Astrocyte (in vitro differentiated cells and primary cell): ENCODE data around the gene LRRC74A. TPM values are rescaled to one million over a fixed set of nuclear protein-coding genes. Genes with fewer than 3 reads are reported as not detected.
"Not testable (repeated sequence)": the region's sequence is repeated elsewhere in the genome, so short reads cannot be mapped to it uniquely, and the experiment has no call there.

Experiments used
- DNase-seq: peaks from one replicate; pipeline ENCODE4 v3.0.0-alpha.2; 2010; ENCODE audit warnings: low read depth
- FAIRE-seq: peaks from 2 replicates; lab custom pipeline; 2011; peaks lifted over from hg19 to GRCh38; lab: Jason Lieb, UNC
- H2AFZ ChIP-seq: 2 replicates; pipeline ENCODE4 v1.6.0; 2012; ENCODE audit warnings: low read depth, low read length, inconsistent platforms
- H3K27ac ChIP-seq: 2 replicates; pipeline ENCODE4 v1.5.1; 2011; ENCODE audit warnings: low read depth, low read length, inconsistent platforms
- H3K27me3 ChIP-seq: 2 replicates; pipeline ENCODE4 v1.6.0; 2011; ENCODE audit warnings: low read length, inconsistent platforms; ENCODE audit not compliant: insufficient read depth
- H3K36me3 ChIP-seq: 2 replicates; pipeline ENCODE4 v1.5.1; 2011; ENCODE audit warnings: low read length, inconsistent platforms; ENCODE audit not compliant: insufficient read depth
- H3K4me1 ChIP-seq: 2 replicates; pipeline ENCODE4 v1.5.1; 2011; ENCODE audit warnings: low read length, inconsistent platforms; ENCODE audit not compliant: insufficient read depth
- H3K4me2 ChIP-seq: 2 replicates; pipeline ENCODE4 v1.6.0; 2012; ENCODE audit warnings: low read length, inconsistent platforms
- H3K4me3 ChIP-seq: 2 replicates; pipeline ENCODE4 v1.5.1; 2011; ENCODE audit warnings: low read depth, mild to moderate bottlenecking, low read length, inconsistent platforms; ENCODE audit not compliant: insufficient read depth
- H3K79me2 ChIP-seq: 2 replicates; pipeline ENCODE4 v1.6.0; 2012; ENCODE audit warnings: mild to moderate bottlenecking, low read length, inconsistent platforms; ENCODE audit not compliant: insufficient read depth
- H3K9ac ChIP-seq: 2 replicates; pipeline ENCODE4 v1.6.0; 2012; ENCODE audit warnings: mild to moderate bottlenecking, low read length, inconsistent platforms
- H3K9me3 ChIP-seq: 2 replicates; pipeline ENCODE4 v1.5.1; 2012; ENCODE audit warnings: low read depth, mild to moderate bottlenecking, low read length, inconsistent platforms; ENCODE audit not compliant: insufficient read depth
- H4K20me1 ChIP-seq: 2 replicates; pipeline ENCODE4 v1.6.0; 2012; ENCODE audit warnings: low read length, inconsistent platforms; ENCODE audit not compliant: insufficient read depth
- H3K27ac Mint-ChIP-seq: one replicate; pipeline ENCODE4 v1.8.0; 2021; ENCODE audit warnings: mild to moderate bottlenecking, mixed read lengths; ENCODE audit not compliant: unreplicated experiment
- H3K27me3 Mint-ChIP-seq: one replicate; pipeline ENCODE4 v1.8.0; 2021; ENCODE audit warnings: low read depth, mixed read lengths; ENCODE audit not compliant: unreplicated experiment
- H3K36me3 Mint-ChIP-seq: one replicate; pipeline ENCODE4 v1.8.0; 2021; ENCODE audit warnings: low read depth, mixed read lengths; ENCODE audit not compliant: unreplicated experiment
- H3K4me1 Mint-ChIP-seq: one replicate; pipeline ENCODE4 v1.8.0; 2021; ENCODE audit warnings: low read depth, mixed read lengths; ENCODE audit not compliant: unreplicated experiment
- H3K4me3 Mint-ChIP-seq: one replicate; pipeline ENCODE4 v1.8.0; 2021; ENCODE audit warnings: mild to moderate bottlenecking, moderate library complexity, mixed read lengths; ENCODE audit not compliant: unreplicated experiment
- H3K9me3 Mint-ChIP-seq: one replicate; pipeline ENCODE4 v1.8.0; 2021; ENCODE audit warnings: mild to moderate bottlenecking, mixed read lengths; ENCODE audit not compliant: unreplicated experiment
- EZH2 ChIP-seq: IDR thresholded peaks from 2 replicates; pipeline ENCODE4 v1.6.1; 2012; ENCODE audit warnings: mild to moderate bottlenecking, low read length, inconsistent platforms; ENCODE audit not compliant: insufficient read depth
- total RNA-seq: library from RNA; stranded (reverse); gene quantifications from 2 replicates; pipeline ENCODE4 v1.2.1, GENCODE V29; 2021
- TF ChIP-seq, protein P1 (sequence below): IDR thresholded peaks from 2 replicates; pipeline ENCODE4 v1.5.1; 2011; ENCODE audit warnings: low read depth, mild to moderate bottlenecking, inconsistent platforms, low read length, moderate library complexity; ENCODE audit not compliant: insufficient read depth

Gene LRRC74A
- total RNA-seq, 1 donor from 2014 or later = not detected

DNA sequence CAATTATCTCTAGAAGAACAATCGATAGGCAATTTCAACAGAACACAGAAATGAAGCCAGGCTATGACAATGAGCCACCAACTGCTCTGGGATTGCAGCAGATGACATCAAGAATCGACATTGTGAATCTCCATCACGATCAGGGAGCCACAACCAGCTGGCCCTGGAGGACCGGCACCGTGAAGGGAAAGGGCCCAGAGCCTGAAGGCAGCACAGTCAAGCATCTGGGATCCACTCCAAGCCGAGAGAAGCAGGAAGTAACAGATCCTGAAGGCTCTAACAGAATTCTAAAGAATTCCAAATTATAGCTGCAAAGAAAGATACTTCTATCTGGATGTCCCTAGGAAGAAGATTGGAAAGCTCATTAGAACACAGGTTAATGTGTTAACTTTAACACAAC, 61.0 kb downstream of the LRRC74A start:
- H3K27me3 ChIP-seq = no peaks in the 10 kb centered on the region
- DNase-seq = no peak
- no peaks in the 10 kb centered on the region for H3K4me1 ChIP-seq
- no peaks in the 10 kb centered on the region for H4K20me1 ChIP-seq
- H3K4me1 Mint-ChIP-seq = peaks cover 2% of the 10 kb centered on the region
- H3K36me3 ChIP-seq = no peaks in the 10 kb centered on the region
- FAIRE-seq = no peak
- no peak overlapping the region for H3K9ac ChIP-seq
- no peaks in the 10 kb centered on the region for H3K36me3 Mint-ChIP-seq
- H3K27ac ChIP-seq = no peak overlapping the region
- H3K9me3 Mint-ChIP-seq = peaks cover 2% of the 10 kb centered on the region
- H3K4me3 Mint-ChIP-seq = no peak overlapping the region
- H3K27ac Mint-ChIP-seq = no peak overlapping the region
- TF ChIP-seq, protein P1, sequence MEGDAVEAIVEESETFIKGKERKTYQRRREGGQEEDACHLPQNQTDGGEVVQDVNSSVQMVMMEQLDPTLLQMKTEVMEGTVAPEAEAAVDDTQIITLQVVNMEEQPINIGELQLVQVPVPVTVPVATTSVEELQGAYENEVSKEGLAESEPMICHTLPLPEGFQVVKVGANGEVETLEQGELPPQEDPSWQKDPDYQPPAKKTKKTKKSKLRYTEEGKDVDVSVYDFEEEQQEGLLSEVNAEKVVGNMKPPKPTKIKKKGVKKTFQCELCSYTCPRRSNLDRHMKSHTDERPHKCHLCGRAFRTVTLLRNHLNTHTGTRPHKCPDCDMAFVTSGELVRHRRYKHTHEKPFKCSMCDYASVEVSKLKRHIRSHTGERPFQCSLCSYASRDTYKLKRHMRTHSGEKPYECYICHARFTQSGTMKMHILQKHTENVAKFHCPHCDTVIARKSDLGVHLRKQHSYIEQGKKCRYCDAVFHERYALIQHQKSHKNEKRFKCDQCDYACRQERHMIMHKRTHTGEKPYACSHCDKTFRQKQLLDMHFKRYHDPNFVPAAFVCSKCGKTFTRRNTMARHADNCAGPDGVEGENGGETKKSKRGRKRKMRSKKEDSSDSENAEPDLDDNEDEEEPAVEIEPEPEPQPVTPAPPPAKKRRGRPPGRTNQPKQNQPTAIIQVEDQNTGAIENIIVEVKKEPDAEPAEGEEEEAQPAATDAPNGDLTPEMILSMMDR = no peak
- no peak for TF ChIP-seq EZH2
- H3K27me3 Mint-ChIP-seq = peaks cover 15% of the 10 kb centered on the region
- H3K4me2 ChIP-seq = no peak overlapping the region
- H3K4me3 ChIP-seq = no peak overlapping the region
- H3K9me3 ChIP-seq = no peaks in the 10 kb centered on the region
- no peak overlapping the region for H2AFZ ChIP-seq
- H3K79me2 ChIP-seq = no peaks in the 10 kb centered on the region

DNA sequence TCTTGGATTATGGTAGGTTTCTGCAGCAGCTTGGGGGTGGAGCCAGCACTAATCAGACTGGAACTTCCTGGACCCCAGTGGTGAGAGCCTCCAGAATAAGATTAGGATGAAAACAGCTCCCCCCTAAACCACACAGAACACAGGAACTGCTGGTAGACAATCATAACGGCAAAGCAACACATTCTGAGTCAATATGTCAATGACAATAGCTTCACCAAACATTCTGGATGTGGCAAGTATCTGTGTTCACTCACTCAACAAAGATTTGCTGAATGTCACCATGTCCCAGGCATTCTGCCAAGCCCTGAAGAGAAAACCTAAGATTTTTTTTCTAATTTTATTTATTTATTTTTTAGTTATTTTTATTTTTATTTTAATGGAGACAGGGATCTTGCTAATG, 65.2 kb downstream of the LRRC74A start:
- Histone ChIP-seq H3K4me1 (no peaks in the 10 kb centered on the region), H3K4me3 (no peak overlapping the region), H3K27me3 (no peaks in the 10 kb centered on the region), H3K79me2 (no peaks in the 10 kb centered on the region), H3K27ac (no peak overlapping the region), H3K36me3 (no peaks in the 10 kb centered on the region), H3K9me3 (no peaks in the 10 kb centered on the region), H3K4me2 (no peak overlapping the region), H4K20me1 (no peaks in the 10 kb centered on the region), H3K9ac (no peak overlapping the region), H2AFZ (no peak overlapping the region)
- Mint-ChIP-seq H3K4me3 (no peak overlapping the region), H3K27ac (no peak overlapping the region), H3K27me3 (peaks cover 18% of the 10 kb centered on the region), H3K9me3 (peaks cover 7% of the 10 kb centered on the region), H3K36me3 (no peaks in the 10 kb centered on the region), H3K4me1 (peaks cover under 1% of the 10 kb centered on the region)
- DNase-seq (no peak), FAIRE-seq (no peak)
- TF ChIP-seq EZH2 = no peak
- TF ChIP-seq, protein P1 = no peak

DNA sequence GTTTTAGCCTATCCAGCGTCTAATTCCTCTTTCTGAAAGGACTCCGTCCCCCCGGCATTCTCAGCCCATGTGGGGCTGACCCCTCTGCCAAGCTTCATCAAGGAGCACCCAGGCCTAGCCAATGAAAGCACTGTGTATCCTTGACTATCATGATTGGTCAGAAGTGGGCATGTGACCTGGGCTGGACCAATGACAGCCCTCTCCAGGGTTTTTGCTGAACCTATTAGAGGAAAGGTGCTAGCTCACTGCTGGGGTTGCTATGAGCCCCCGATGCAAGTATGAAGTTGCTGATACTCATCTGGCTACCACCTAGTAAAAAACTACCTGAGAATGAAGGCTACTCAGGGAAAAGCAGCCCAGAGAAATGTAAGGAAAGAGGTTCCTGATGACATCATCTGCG, 68.1 kb downstream of the LRRC74A start:
- no peak overlapping the region for H3K9ac ChIP-seq
- no peaks in the 10 kb centered on the region for H3K4me1 Mint-ChIP-seq
- no peaks in the 10 kb centered on the region for H3K9me3 ChIP-seq
- no peak for TF ChIP-seq EZH2
- H3K27me3 Mint-ChIP-seq = peaks cover 6% of the 10 kb centered on the region
- H3K36me3 Mint-ChIP-seq = no peaks in the 10 kb centered on the region
- peak overlapping the region; percentile 53 for H3K27ac Mint-ChIP-seq
- no peaks in the 10 kb centered on the region for H3K36me3 ChIP-seq
- no peak overlapping the region for H3K4me3 Mint-ChIP-seq
- H3K27me3 ChIP-seq = no peaks in the 10 kb centered on the region
- no peaks in the 10 kb centered on the region for H3K4me1 ChIP-seq
- no peak overlapping the region for H3K4me3 ChIP-seq
- H3K4me2 ChIP-seq = no peak overlapping the region
- H3K9me3 Mint-ChIP-seq = peaks cover 8% of the 10 kb centered on the region
- no peak overlapping the region for H3K27ac ChIP-seq
- H2AFZ ChIP-seq = no peak overlapping the region
- FAIRE-seq (no peak), DNase-seq (no peak)
- H3K79me2 ChIP-seq = no peaks in the 10 kb centered on the region
- no peaks in the 10 kb centered on the region for H4K20me1 ChIP-seq

DNA sequence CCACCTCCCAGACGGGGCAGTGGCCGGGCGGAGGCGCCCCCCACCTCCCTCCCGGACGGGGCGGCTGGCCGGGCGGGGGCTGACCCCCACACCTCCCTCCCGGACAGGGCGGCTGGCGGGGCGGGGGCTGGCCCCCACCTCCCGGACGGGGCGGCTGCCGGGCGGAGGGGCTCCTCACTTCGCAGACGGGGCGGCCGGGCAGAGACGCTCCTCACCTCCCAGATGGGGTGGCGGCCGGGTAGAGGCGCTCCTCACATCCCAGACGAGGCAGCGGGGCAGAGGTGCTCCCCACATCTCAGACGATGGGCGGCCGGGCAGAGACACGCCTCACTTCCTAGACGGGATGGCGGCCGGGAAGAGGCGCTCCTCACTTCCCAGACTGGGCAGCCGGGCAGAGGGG, 71.8 kb downstream of the LRRC74A start:
- not testable (repeated sequence) for H3K36me3 ChIP-seq, H2AFZ ChIP-seq, H4K20me1 ChIP-seq, H3K4me3 ChIP-seq, H3K79me2 ChIP-seq, DNase-seq, H3K4me3 Mint-ChIP-seq, H3K27ac Mint-ChIP-seq, H3K27ac ChIP-seq, H3K27me3 ChIP-seq, H3K4me1 Mint-ChIP-seq, H3K4me1 ChIP-seq, H3K9me3 ChIP-seq, H3K4me2 ChIP-seq, H3K36me3 Mint-ChIP-seq, H3K27me3 Mint-ChIP-seq, H3K9me3 Mint-ChIP-seq, FAIRE-seq, H3K9ac ChIP-seq
